Upper lobe of left lung (tissue), 6 donors: Measurements from ENCODE around the gene AADACL4. TPM values are rescaled to one million over a fixed set of nuclear protein-coding genes. Genes with fewer than 3 reads are reported as not detected.

Experiments
- ATAC-seq, 2 donors: fragments of 200-7000 bp; cut with Tn5 transposase; one replicate each; pipeline ENCODE4 v1.9.1; 2022; ENCODE audit warnings: mild to moderate bottlenecking in 2 of 2, moderate library complexity in 2 of 2; ENCODE audit not compliant: low FRiP score in 2 of 2
- DNase-seq, 2 donors: peaks; one replicate each; pipeline ENCODE4 v3.0.0-alpha.2; 2019 to 2020
- H3K27ac ChIP-seq, 4 donors: fragments of 200-600 bp; sonication (generic); one replicate each; pipeline ENCODE4 v1.5.1; 2016 to 2019
- H3K27me3 ChIP-seq, 4 donors: fragments of 200-600 bp; sonication (generic); one replicate each; pipeline ENCODE4 v1.5.1; 2017 to 2019
- H3K36me3 ChIP-seq, 4 donors: fragments of 200-600 bp; sonication (generic); one replicate each; pipeline ENCODE4 v1.5.1; 2016 to 2019
- H3K4me1 ChIP-seq, 4 donors: fragments of 200-600 bp; sonication (generic); one replicate each; pipeline ENCODE4 v1.5.1; 2018 to 2019
- H3K4me3 ChIP-seq, 4 donors: fragments of 200-600 bp; sonication (generic); one replicate each; pipeline ENCODE4 v1.5.1; 2017 to 2019; ENCODE audit warnings: mild to moderate bottlenecking in 2 of 4, moderate library complexity in 1 of 4
- H3K9me3 ChIP-seq, 4 donors: fragments of 200-600 bp; sonication (generic); one replicate each; pipeline ENCODE4 v1.5.1; 2018 to 2019
- EP300 ChIP-seq, 4 donors: sonication (generic); formaldehyde crosslinking; IDR thresholded peaks; one replicate each; pipeline ENCODE4 v1.5.1; 2017; ENCODE audit warnings: antibody characterized with exemption in 4 of 4, control low read depth in 2 of 4
- POLR2A ChIP-seq, 4 donors: fragments of 450-650 bp; IDR thresholded peaks; one replicate each; pipeline ENCODE4 v1.5.1; 2016 to 2017; ENCODE audit warnings: antibody characterized with exemption in 4 of 4, mild to moderate bottlenecking in 2 of 4
- POLR2AphosphoS5 ChIP-seq, 2 donors: sonication (generic); formaldehyde crosslinking; IDR thresholded peaks; one replicate each; pipeline ENCODE4 v1.5.1; 2017; ENCODE audit warnings: antibody characterized with exemption in 2 of 2
- WGBS, 2 donors: methylation state at CpG; one replicate each; pipeline ENCODE4 v1.1.5; 2017 to 2018; 5-methylcytosine and 5-hydroxymethylcytosine counted together
- total RNA-seq, 6 donors: library from RNA; depleted of rRNA in 4 of 6; stranded (reverse); fragments of >200 nt in 4 of 6; gene quantifications; one replicate each; pipeline versions ENCODE4 v1.1.0 to v1.2.1, GENCODE V29; 2016 to 2021
- TF ChIP-seq, protein P1 (sequence below), 6 experiments: fragments of 450-650 bp in 4 of 6; fragments of 200-600 bp in 2 of 6; sonication (generic) in 2 of 6; IDR thresholded peaks; one replicate each; pipeline ENCODE4 v1.5.1; 2016 to 2019; ENCODE audit warnings: antibody characterized with exemption in 6 of 6
- donor health status: DM: no; HTN: no; CAD: no; lungs with moderate emphysema.
- donor health status: DM: no; HTN: yes; CAD: no; lungs with severe emphysema.

The AADACL4 gene
- total RNA-seq, 6 donors from 2014 or later = not detected

GRCh38 chr1:12703821-12704451 is 60.1 kb downstream of the AADACL4 start:
- TF ChIP-seq POLR2AphosphoS5 (IDR thresholded peaks at IDR 0.05) (no peak), POLR2A (IDR thresholded peaks at IDR 0.05) (no peak), EP300 (IDR thresholded peaks at IDR 0.05) (no peak)
- TF ChIP-seq, protein P1, sequence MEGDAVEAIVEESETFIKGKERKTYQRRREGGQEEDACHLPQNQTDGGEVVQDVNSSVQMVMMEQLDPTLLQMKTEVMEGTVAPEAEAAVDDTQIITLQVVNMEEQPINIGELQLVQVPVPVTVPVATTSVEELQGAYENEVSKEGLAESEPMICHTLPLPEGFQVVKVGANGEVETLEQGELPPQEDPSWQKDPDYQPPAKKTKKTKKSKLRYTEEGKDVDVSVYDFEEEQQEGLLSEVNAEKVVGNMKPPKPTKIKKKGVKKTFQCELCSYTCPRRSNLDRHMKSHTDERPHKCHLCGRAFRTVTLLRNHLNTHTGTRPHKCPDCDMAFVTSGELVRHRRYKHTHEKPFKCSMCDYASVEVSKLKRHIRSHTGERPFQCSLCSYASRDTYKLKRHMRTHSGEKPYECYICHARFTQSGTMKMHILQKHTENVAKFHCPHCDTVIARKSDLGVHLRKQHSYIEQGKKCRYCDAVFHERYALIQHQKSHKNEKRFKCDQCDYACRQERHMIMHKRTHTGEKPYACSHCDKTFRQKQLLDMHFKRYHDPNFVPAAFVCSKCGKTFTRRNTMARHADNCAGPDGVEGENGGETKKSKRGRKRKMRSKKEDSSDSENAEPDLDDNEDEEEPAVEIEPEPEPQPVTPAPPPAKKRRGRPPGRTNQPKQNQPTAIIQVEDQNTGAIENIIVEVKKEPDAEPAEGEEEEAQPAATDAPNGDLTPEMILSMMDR (IDR thresholded peaks at IDR 0.05) = no peak
- DNase-seq (no peak), ATAC-seq (no peak)
- Histone ChIP-seq H3K4me3 (no peak overlapping the region), H3K36me3 (no peaks in the 10 kb centered on the region), H3K27ac (no peak overlapping the region), H3K4me1 (no peaks in the 10 kb centered on the region), H3K27me3 (no peaks in the 10 kb centered on the region), H3K9me3 (peaks cover 3 to 15% (median 13%) of the 10 kb centered on the region in 4 donors)
- 81 to 82% methylated on average over 6 of the region's 6 CpGs for WGBS, 2 donors

DNA sequence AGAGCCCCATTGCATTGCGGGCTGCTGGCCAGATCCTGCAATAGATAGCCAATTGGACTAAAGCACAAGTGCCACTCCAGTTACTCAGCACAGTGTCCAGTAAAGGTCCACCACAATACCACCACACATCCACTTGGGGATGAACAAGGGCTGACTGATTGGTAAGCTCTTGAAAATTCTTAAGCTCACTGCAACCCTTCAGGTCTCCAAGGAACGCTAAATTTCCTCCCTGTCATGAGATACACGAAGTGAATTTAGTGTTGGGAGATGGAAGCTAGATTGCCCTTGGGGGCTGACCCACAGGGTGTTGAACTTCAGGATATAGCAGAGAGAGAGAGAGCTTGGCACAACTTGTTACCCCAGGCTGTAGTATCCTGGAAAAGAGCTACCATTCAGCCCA is 62.2 kb downstream of the AADACL4 start:
- Histone ChIP-seq H3K36me3 (no peaks in the 10 kb centered on the region), H3K27me3 (no peaks in the 10 kb centered on the region), H3K27ac (no peak overlapping the region), H3K9me3 (peaks cover 3 to 15% (median 13%) of the 10 kb centered on the region in 4 donors), H3K4me1 (no peaks in the 10 kb centered on the region), H3K4me3 (no peak overlapping the region)
- no peak for DNase-seq
- ATAC-seq = no peak
- 72 to 100% methylated on average over 2 to 3 of the region's 3 CpGs for WGBS, 2 donors
- TF ChIP-seq, protein P1 (IDR thresholded peaks at IDR 0.05) = no peak
- TF ChIP-seq POLR2AphosphoS5 (IDR thresholded peaks at IDR 0.05) (no peak), POLR2A (IDR thresholded peaks at IDR 0.05) (no peak), EP300 (IDR thresholded peaks at IDR 0.05) (no peak)

DNA sequence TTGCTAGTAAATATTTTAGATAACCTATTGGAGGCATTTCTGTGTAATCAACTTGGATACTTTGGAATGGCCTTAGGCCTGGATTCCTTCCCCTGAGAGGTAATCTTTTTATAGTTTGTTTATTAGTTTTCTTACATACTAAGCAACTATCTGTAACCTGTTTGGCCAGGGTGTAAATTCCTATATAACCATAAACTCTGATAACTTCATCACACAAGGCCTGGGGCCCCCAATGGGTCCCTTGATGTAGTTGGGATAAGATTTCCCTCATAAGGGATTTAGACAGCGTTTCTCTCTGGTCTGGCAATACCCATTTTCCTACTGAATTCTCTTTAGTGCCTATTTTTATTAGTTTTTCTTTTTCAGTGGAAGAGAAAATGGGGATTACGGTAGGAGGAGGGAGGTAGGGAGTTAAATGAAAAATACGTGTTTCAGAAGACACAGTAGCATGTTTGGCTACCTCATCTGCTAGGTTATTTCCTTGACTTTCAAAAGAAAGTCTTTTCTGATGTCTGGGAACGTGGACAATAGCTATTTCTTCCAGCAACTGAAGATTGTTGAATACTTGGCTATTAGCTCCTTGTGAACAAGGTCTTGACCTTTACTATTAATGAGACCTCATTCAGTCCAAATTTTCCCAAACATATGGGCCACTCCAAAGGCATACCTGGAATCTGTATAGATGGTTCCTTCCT is 64.7 kb downstream of the AADACL4 start:
- H3K36me3 ChIP-seq = no peaks in the 10 kb centered on the region
- WGBS, 2 donors = 69 to 70% methylated on average over 4 of the region's 4 CpGs
- no peaks in the 10 kb centered on the region for H3K27me3 ChIP-seq
- H3K27ac ChIP-seq = no peak overlapping the region
- peaks cover 3 to 13% (median 10%) of the 10 kb centered on the region in 4 donors for H3K9me3 ChIP-seq
- no peaks in the 10 kb centered on the region for H3K4me1 ChIP-seq
- no peak for ATAC-seq
- no peak for TF ChIP-seq EP300 (IDR thresholded peaks at IDR 0.05)
- TF ChIP-seq, protein P1 (IDR thresholded peaks at IDR 0.05) = no peak
- no peak for TF ChIP-seq POLR2A (IDR thresholded peaks at IDR 0.05)
- no peak for TF ChIP-seq POLR2AphosphoS5 (IDR thresholded peaks at IDR 0.05)
- DNase-seq = no peak
- no peak overlapping the region for H3K4me3 ChIP-seq

DNA sequence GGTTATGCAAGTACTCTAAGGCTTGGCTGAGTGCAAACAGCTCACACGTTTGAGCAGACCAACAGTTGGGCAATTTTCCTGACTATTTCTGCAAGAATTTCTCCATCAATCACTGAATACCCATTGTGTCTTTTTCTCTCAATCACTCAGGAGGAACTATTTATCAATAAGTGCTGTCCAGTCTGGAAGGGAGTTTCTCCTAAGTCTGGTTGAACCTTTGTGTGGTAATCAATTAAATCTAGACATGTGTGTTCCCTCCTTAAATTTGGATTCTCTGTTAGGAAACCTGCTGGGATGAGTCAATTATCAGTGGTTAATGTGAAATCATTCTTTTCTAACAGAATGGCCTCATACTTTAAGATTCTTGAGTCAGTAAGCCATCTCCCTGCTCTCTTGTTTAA is 65.2 kb downstream of the AADACL4 start:
- no peak overlapping the region for H3K27ac ChIP-seq
- H3K9me3 ChIP-seq = peaks cover 1 to 7% (median 4%) of the 10 kb centered on the region in 4 donors
- no peaks in the 10 kb centered on the region for H3K36me3 ChIP-seq
- H3K4me1 ChIP-seq = no peaks in the 10 kb centered on the region
- DNase-seq (no peak), ATAC-seq (no peak)
- no peak for TF ChIP-seq POLR2AphosphoS5 (IDR thresholded peaks at IDR 0.05)
- WGBS, 2 donors = 11 to 13% methylated on average over 1 of the region's 1 CpG
- H3K4me3 ChIP-seq = no peak overlapping the region
- H3K27me3 ChIP-seq = no peaks in the 10 kb centered on the region

DNA sequence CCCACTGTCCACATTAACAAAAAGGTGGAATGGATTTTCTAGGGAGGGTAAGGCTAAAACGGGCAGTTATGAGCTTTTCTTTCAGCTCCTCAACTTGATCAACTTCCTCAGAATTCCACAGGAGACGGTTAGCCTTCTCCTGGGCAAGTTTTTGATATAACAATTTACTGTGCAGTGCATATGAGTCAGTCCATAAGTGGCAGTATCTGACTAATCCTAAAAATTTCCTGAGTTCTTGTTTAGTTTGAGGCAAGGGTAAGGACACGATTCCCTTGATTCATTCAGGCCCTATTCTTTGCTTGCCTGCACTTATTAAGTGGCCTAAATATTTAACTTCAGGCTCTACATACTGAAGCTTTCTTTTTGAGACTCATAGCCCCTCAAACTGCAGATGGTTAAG is 65.8 kb downstream of the AADACL4 start:
- Histone ChIP-seq H3K27ac (no peak overlapping the region), H3K4me1 (no peaks in the 10 kb centered on the region), H3K27me3 (no peaks in the 10 kb centered on the region), H3K9me3 (peaks cover 0 to 2% (median 0%) of the 10 kb centered on the region in 4 donors), H3K36me3 (no peaks in the 10 kb centered on the region), H3K4me3 (no peak overlapping the region)
- ATAC-seq (no peak), DNase-seq (no peak)
- no peak for TF ChIP-seq EP300 (IDR thresholded peaks at IDR 0.05)
- TF ChIP-seq POLR2A (IDR thresholded peaks at IDR 0.05) = no peak
- TF ChIP-seq, protein P1 (IDR thresholded peaks at IDR 0.05) = no peak
- TF ChIP-seq POLR2AphosphoS5 (IDR thresholded peaks at IDR 0.05) = no peak
- WGBS, 2 donors = 76% methylated on average over 3 of the region's 3 CpGs
